Ishikawa (cell line): Measurements from ENCODE around the gene CEP112.

Experiments used
- CREB1 ChIP-seq: IDR thresholded peaks from 2 replicates; pipeline ENCODE4 v1.6.1; 2012; ENCODE audit warnings: low read depth
- MAX ChIP-seq: IDR thresholded peaks from 2 replicates; pipeline ENCODE4 v1.6.1; 2012
- TAF1 ChIP-seq: IDR thresholded peaks from 2 replicates; pipeline ENCODE4 v1.6.1; 2012; ENCODE audit warnings: low read depth, mild to moderate bottlenecking

GRCh38 chr17:65916425-65916824 lies 275.5 kb downstream of the CEP112 start:
- TF ChIP-seq TAF1, result no peak
- no peak for TF ChIP-seq CREB1
- no peak for TF ChIP-seq MAX
